ENCODE results near the gene ZNF367.

ZNF367 gene

DNA sequence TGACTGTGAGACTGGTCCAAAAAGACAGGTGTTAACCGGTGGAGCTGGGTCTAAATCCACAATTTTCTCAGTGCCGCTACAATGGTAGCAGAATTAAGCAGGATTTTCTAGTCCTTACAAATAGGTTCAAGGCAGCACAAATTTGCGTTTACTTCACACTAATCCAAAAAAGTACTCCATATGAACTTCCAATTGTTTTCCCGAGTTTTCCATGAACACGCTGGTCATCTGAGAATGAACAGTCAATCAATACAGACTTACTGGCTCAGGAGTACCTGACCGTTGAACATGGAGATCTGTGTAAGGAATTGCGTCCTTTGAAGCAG is 35.4 kb downstream of the ZNF367 start:
- TF ChIP-seq, protein P1, sequence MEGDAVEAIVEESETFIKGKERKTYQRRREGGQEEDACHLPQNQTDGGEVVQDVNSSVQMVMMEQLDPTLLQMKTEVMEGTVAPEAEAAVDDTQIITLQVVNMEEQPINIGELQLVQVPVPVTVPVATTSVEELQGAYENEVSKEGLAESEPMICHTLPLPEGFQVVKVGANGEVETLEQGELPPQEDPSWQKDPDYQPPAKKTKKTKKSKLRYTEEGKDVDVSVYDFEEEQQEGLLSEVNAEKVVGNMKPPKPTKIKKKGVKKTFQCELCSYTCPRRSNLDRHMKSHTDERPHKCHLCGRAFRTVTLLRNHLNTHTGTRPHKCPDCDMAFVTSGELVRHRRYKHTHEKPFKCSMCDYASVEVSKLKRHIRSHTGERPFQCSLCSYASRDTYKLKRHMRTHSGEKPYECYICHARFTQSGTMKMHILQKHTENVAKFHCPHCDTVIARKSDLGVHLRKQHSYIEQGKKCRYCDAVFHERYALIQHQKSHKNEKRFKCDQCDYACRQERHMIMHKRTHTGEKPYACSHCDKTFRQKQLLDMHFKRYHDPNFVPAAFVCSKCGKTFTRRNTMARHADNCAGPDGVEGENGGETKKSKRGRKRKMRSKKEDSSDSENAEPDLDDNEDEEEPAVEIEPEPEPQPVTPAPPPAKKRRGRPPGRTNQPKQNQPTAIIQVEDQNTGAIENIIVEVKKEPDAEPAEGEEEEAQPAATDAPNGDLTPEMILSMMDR (IDR thresholded peaks at IDR 0.05; ENCODE audit: extremely low read depth, insufficient read depth, missing control alignments) = no peak
- in situ Hi-C loops (cut with MboI; ENCODE audit: low pct_unique_long_range_greater_than_20kb, low sequenced_read_pairs, unreplicated experiment) = no loop called here
- no peak for DNase-seq (ENCODE audit: low spot score)

DNA sequence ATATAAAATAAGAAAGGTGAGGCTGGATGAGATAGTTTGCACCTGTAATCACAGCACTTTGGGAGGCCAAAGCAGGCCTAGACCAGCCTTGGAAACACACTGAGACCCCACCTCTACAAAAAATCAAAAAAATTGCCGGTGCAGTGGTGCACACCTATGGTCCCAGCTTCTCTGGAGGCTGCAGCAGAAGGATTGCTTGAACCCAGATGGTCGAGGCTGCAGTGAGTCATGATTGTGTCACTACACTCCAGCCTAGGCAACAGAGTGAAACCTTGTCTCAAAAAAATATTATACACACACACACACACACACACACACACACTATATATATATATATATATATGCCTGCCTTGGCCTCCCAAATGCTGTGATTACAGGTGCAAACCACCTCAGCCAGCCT is 36.0 kb downstream of the ZNF367 start:
- TF ChIP-seq, protein P1 (IDR thresholded peaks at IDR 0.05; ENCODE audit: extremely low read depth, insufficient read depth, missing control alignments) = no peak
- DNase-seq (ENCODE audit: low spot score) = no peak
- in situ Hi-C loops (cut with MboI; ENCODE audit: low pct_unique_long_range_greater_than_20kb, low sequenced_read_pairs, unreplicated experiment) = no loop called here

DNA sequence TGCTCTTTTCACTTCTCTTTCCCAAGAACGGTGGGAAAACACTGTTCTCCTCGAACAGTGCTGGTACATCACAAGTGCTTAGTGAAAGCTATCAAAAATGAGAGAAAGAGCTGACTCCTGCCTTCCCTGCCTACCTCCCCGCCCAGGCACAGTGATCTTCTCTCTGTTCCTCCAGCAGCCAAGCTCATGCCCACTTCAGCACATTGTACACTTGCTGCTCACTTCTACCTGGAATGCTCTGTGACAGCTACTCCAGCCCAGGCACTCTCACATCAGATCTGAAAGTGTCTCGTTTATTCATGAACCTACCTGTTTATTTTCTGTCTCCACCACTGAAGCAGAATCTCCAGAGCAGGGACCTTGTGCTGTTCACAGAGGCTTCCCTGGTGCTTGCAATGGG is 36.5 kb downstream of the ZNF367 start:
- TF ChIP-seq, protein P1 (IDR thresholded peaks at IDR 0.05; ENCODE audit: extremely low read depth, insufficient read depth, missing control alignments) = no peak
- DNase-seq (ENCODE audit: low spot score) = no peak
- in situ Hi-C loops (cut with MboI; ENCODE audit: low pct_unique_long_range_greater_than_20kb, low sequenced_read_pairs, unreplicated experiment) = no loop called here

DNA sequence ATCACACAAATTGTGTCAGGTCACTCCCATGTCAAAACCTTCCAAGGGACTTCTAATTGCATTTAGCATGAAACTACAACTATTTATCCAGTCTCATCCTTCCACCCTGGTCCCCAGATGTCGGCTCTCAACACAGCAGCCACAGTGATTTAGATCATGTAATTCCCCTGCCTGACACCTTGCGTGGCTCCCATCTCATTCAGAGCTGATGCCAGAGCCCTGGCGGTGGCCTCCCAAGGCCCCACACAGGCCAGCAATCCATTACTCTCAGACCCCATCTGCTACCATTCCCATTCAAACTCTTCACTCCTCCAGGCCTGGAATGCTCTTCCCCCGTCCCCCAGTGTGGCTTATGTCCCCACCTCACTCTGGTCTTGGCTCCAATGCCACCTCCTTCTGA is 37.0 kb downstream of the ZNF367 start:
- in situ Hi-C loops (cut with MboI; ENCODE audit: low pct_unique_long_range_greater_than_20kb, low sequenced_read_pairs, unreplicated experiment) = no loop called here
- no peak for DNase-seq (ENCODE audit: low spot score)
- TF ChIP-seq, protein P1 (IDR thresholded peaks at IDR 0.05; ENCODE audit: extremely low read depth, insufficient read depth, missing control alignments) = no peak

DNA sequence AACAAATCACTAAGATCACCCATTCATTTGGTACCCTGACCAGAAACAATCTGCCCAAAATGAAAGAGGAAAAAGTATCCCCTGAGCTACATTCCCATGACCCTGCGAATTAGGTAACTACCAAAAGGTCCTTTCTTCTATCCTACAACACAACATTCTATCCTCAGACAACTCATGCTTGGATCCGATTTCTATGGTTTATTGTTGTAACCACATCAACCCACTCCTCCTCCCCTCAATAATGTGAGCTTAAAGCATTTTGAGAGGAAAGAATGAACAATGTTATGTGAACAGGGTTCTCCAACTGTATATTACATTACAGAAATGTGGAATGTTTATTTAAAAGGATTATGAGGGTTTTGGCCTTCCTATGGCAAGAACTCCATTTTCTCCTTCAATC is 38.7 kb downstream of the ZNF367 start:
- no peak for DNase-seq (ENCODE audit: low spot score)
- in situ Hi-C loops (cut with MboI; ENCODE audit: low pct_unique_long_range_greater_than_20kb, low sequenced_read_pairs, unreplicated experiment) = no loop called here
- TF ChIP-seq, protein P1 (IDR thresholded peaks at IDR 0.05; ENCODE audit: extremely low read depth, insufficient read depth, missing control alignments) = no peak

DNA sequence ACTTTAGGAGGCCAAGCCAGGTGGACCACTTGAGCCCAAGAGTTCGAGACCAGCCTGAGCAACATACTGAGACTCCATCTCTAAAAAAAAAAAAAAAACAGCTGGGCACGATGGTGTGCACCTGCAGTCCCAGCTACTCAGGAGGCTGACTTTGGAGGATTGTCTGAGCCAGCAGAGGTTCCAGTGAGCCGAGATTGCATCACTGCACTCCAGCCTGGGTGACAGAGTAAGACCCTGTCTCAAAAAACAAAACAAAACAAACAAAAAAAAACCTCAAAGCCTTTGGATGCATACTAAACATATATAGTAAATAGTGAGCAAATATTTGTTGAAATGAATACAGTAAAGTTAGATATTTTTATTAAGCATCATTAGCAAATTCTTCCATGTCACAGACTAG is 40.0 kb downstream of the ZNF367 start:
- DNase-seq (ENCODE audit: low spot score) = no peak
- in situ Hi-C loops (cut with MboI; ENCODE audit: low pct_unique_long_range_greater_than_20kb, low sequenced_read_pairs, unreplicated experiment) = no loop called here
- TF ChIP-seq, protein P1 (IDR thresholded peaks at IDR 0.05; ENCODE audit: extremely low read depth, insufficient read depth, missing control alignments) = no peak
